HepG2 (cell line): ENCODE data around the gene SCO1. TPM values are rescaled to one million over a fixed set of nuclear protein-coding genes. Genes with fewer than 3 reads are reported as not detected.

Experiments
- ATAC-seq: fragments of 200-7000 bp; cut with Tn5 transposase; 3 replicates; pipeline ENCODE4 v1.9.1; 2020; ENCODE audit warnings: mild to moderate bottlenecking, moderate library complexity
- BruUV-seq: library from RNA; stranded (reverse); fragments of 400-500 nt; replicated peaks from 2 replicates; lab custom pipeline; 2021; lab: Mats Ljungman, UMichigan
- CTCF ChIA-PET: fragments of 300-600 bp; formaldehyde crosslinking; extraction: SDS; loops from one replicate; lab custom pipeline; 2021; ENCODE audit warnings: low total read pairs, inconsistent platforms, low intra/inter-chr PET ratio; lab: Yijun Ruan, JAX
- POLR2A ChIA-PET: fragments of 350-600 bp; sonication (Branson Sonifier 250); formaldehyde crosslinking; loops from one replicate; lab custom pipeline; 2020; ENCODE audit warnings: antibody characterized with exemption, inconsistent platforms; lab: Yijun Ruan, JAX
- DNase-seq: peaks from one replicate; pipeline ENCODE4 v3.0.0-alpha.2; 2015; ENCODE audit warnings: low spot score
- FAIRE-seq: peaks from 3 replicates; lab custom pipeline; 2011; peaks lifted over from hg19 to GRCh38; lab: Jason Lieb, UNC
- H2AFZ ChIP-seq: one replicate; pipeline ENCODE4 v1.6.1; 2011; ENCODE audit warnings: low read length, inconsistent platforms
- H3K27ac ChIP-seq: fragments of 300-600 bp; 3 replicates; pipeline ENCODE4 v1.8.0; 2011; ENCODE audit warnings: mixed run types, mild to moderate bottlenecking, mixed read lengths, low read length, inconsistent platforms; ENCODE audit not compliant: insufficient read depth; ENCODE audit errors: extremely low read length
- H3K27me3 ChIP-seq, 2 experiments: fragments of 200-600 bp in 1 of 2; 2 replicates in 1 of 2; 3 replicates in 1 of 2; pipeline versions ENCODE4 v1.6.0 to v1.8.0; 2011; ENCODE audit warnings: low read length in 2 of 2, mild to moderate bottlenecking in 2 of 2, moderate library complexity in 2 of 2, inconsistent platforms in 1 of 2; ENCODE audit not compliant: insufficient read depth in 2 of 2, control insufficient read depth in 1 of 2
- H3K36me3 ChIP-seq, 2 experiments: fragments of 200-600 bp in 1 of 2; replicated peaks in 1 of 2; 2 replicates in 1 of 2; 3 replicates in 1 of 2; pipeline versions ENCODE4 v1.5.1 to v1.8.0; 2011; ENCODE audit warnings: low read length in 2 of 2, inconsistent platforms in 1 of 2; ENCODE audit not compliant: insufficient read depth in 2 of 2, control insufficient read depth in 1 of 2
- H3K4me1 ChIP-seq: 2 replicates; pipeline ENCODE4 v1.5.1; 2012; ENCODE audit warnings: low read length, inconsistent platforms; ENCODE audit not compliant: insufficient read depth
- H3K4me2 ChIP-seq: 2 replicates; pipeline ENCODE4 v1.6.0; 2011; ENCODE audit warnings: low read depth, low read length, inconsistent platforms
- H3K4me3 ChIP-seq, 3 experiments: fragments of 200-600 bp in 1 of 3; sonication (generic), shearing (Covaris generic) in 1 of 3; replicated peaks in 1 of 3; 2 replicates each; pipeline ENCODE4 v1.5.1; 2011 to 2016; ENCODE audit warnings: low read length in 3 of 3, inconsistent platforms in 2 of 3, low read depth in 2 of 3, mild to moderate bottlenecking in 2 of 3, control low read depth in 1 of 3, mixed read lengths in 1 of 3; ENCODE audit not compliant: insufficient read depth in 1 of 3
- H3K79me2 ChIP-seq: one replicate; pipeline ENCODE4 v1.6.1; 2011; ENCODE audit warnings: low read length, inconsistent platforms; ENCODE audit not compliant: insufficient read depth
- H3K9ac ChIP-seq: 2 replicates; pipeline ENCODE4 v1.6.0; 2011; ENCODE audit warnings: mild to moderate bottlenecking, low read depth, low read length, inconsistent platforms; ENCODE audit not compliant: insufficient read depth
- H3K9me3 ChIP-seq: 2 replicates; pipeline ENCODE4 v1.5.1; 2012; ENCODE audit warnings: mild to moderate bottlenecking, low read length
- H4K20me1 ChIP-seq: 2 replicates; pipeline ENCODE4 v1.6.0; 2011; ENCODE audit warnings: inconsistent platforms, mild to moderate bottlenecking, low read length, moderate library complexity; ENCODE audit not compliant: insufficient read depth
- AFF4 ChIP-seq: sonication (generic); formaldehyde crosslinking; IDR thresholded peaks from 2 replicates; pipeline ENCODE4 v1.4.0; 2020; ENCODE audit warnings: missing genetic modification reagents
- AHR ChIP-seq: IDR thresholded peaks from 2 replicates; pipeline ENCODE4 v1.6.1; 2018; ENCODE audit warnings: missing genetic modification reagents, missing compliant biosample characterization
- ARID5B ChIP-seq: IDR thresholded peaks from 2 replicates; pipeline ENCODE4 v1.4.0; 2020; ENCODE audit warnings: mild to moderate bottlenecking, missing genetic modification reagents
- GPN1 ChIP-seq: sonication (generic); formaldehyde crosslinking; IDR thresholded peaks from 2 replicates; pipeline ENCODE4 v1.5.1; 2020; ENCODE audit warnings: missing genetic modification reagents, borderline replicate concordance
- MXD4 ChIP-seq: IDR thresholded peaks from 2 replicates; pipeline ENCODE4 v1.6.1; 2016; ENCODE audit warnings: mild to moderate bottlenecking, missing biosample characterization, missing genetic modification reagents
- PREB ChIP-seq: sonication (generic); formaldehyde crosslinking; IDR thresholded peaks from 2 replicates; pipeline ENCODE4 v1.4.0; 2020; ENCODE audit warnings: missing genetic modification reagents
- RBAK ChIP-seq: sonication (generic); formaldehyde crosslinking; IDR thresholded peaks from 2 replicates; pipeline ENCODE4 v1.5.1; 2020; ENCODE audit warnings: mild to moderate bottlenecking, missing genetic modification reagents
- YY1 ChIP-seq: IDR thresholded peaks from 2 replicates; pipeline ENCODE4 v1.6.1; 2011; ENCODE audit warnings: low read length, low read depth, moderate library complexity, mild to moderate bottlenecking; ENCODE audit not compliant: insufficient read depth, insufficient replicate concordance
- ZNF251 ChIP-seq: sonication (generic); formaldehyde crosslinking; IDR thresholded peaks from 2 replicates; pipeline ENCODE4 v1.9.0; 2021; ENCODE audit warnings: mild to moderate bottlenecking, missing genetic modification reagents
- ZNF430 ChIP-seq: sonication (generic); formaldehyde crosslinking; IDR thresholded peaks from 2 replicates; pipeline ENCODE4 v1.9.0; 2021; ENCODE audit warnings: mild to moderate bottlenecking, missing genetic modification reagents
- WGBS: methylation state at CpG from one replicate; pipeline ENCODE4 v1.1.6; 2017; ENCODE audit warnings: low lambda C conversion rate; 5-methylcytosine and 5-hydroxymethylcytosine counted together
- in situ Hi-C: cut with HindIII; loops from 2 replicates; pipeline ENCODE4 v1.10.0; 2017; ENCODE audit warnings: low pct_unique_long_range_greater_than_20kb; ENCODE audit not compliant: extremely low pct_ligation_motif_present
- intact Hi-C: fragments of 100-400 bp; cut with micrococcal nuclease; formaldehyde crosslinking; loops from one replicate; pipeline ENCODE4 v1.10.0; 2022; ENCODE audit not compliant: unreplicated experiment
- polyA plus RNA-seq, 8 experiments: library from polyadenylated mRNA; depleted of rRNA in 3 of 8; stranded (reverse) in 7 of 8; unstranded in 1 of 8; fragments of >200 nt; fragmentation: Illumina TruSeq in 4 of 8; extraction: Trizol in 4 of 8; gene quantifications; 2 replicates each; pipeline versions ENCODE4 v1.2.1 to v1.2.3, GENCODE V29; 2011 to 2016; ENCODE audit warnings: low read depth in 4 of 8, missing spikeins in 1 of 8, mixed read lengths in 1 of 8; ENCODE audit not compliant: insufficient read depth in 1 of 8
- total RNA-seq, 5 experiments: library from RNA; depleted of rRNA; stranded (reverse); fragments of >200 nt; fragmentation: Illumina TruSeq; extraction: Trizol; gene quantifications; 2 replicates each; pipeline ENCODE4 v1.2.3, GENCODE V29; 2016; ENCODE audit warnings: low read depth in 1 of 5

The SCO1 gene
- total and polyA plus RNA-seq, 2 of the 13 experiments (the other 11 are each of a cell fraction or from before 2014, with no cell fraction given): 11.4 to 50.3 TPM

- H3K4me2 ChIP-seq: no peak overlapping the region
- ChIA-PET CTCF (no interaction called here), POLR2A (no interaction called here)
- no TSS peak for BruUV-seq
- intact Hi-C loops: no loop called here
- H4K20me1 ChIP-seq: no peaks in the 10 kb centered on the region
- no peaks in the 10 kb centered on the region for H3K79me2 ChIP-seq
- H2AFZ ChIP-seq: no peak overlapping the region
- H3K27ac ChIP-seq: no peak overlapping the region
- FAIRE-seq (no peak), ATAC-seq (no peak), DNase-seq (no peak)
- TF ChIP-seq ARID5B (CRISPR knock-in tag) (no peak), YY1 (no peak), AHR (no peak)
- no peaks in the 10 kb centered on the region for H3K4me1 ChIP-seq
- peaks cover 0 to 2% of the 10 kb centered on the region in 2 experiments; a peak in 2 of 5 replicates for H3K36me3 ChIP-seq
- no peaks in the 10 kb centered on the region for H3K27me3 ChIP-seq
- no peak overlapping the region for H3K9ac ChIP-seq
- no peak overlapping the region for H3K4me3 ChIP-seq
- WGBS: 94% methylated on average over 3 of the region's 3 CpGs
- in situ Hi-C loops: loop anchor here (5.0 kb wide), 1 partner anchor 198 kb away; no protein-coding TSS in a partner anchor
- no peaks in the 10 kb centered on the region for H3K9me3 ChIP-seq
Measured at GRCh38 chr17:10648956-10649355, 48.4 kb downstream of the SCO1 start.

GRCh38 chr17:10648381-10648780 lies 49.0 kb downstream of the SCO1 start:
- POLR2A ChIA-PET: no interaction called here
- H3K36me3 ChIP-seq: peaks cover 0 to 2% of the 10 kb centered on the region in 2 experiments; a peak in 2 of 5 replicates
- BruUV-seq: no TSS peak
- H3K4me1 ChIP-seq: no peaks in the 10 kb centered on the region
- no peak overlapping the region for H3K9ac ChIP-seq
- no peak overlapping the region for H3K4me2 ChIP-seq
- H2AFZ ChIP-seq: no peak overlapping the region
- no peaks in the 10 kb centered on the region for H4K20me1 ChIP-seq
- CTCF ChIA-PET: no interaction called here
- 91% methylated on average over 5 of the region's 5 CpGs for WGBS
- no peaks in the 10 kb centered on the region for H3K27me3 ChIP-seq
- no peak overlapping the region for H3K27ac ChIP-seq
- no peak overlapping the region for H3K4me3 ChIP-seq
- ATAC-seq (no peak), DNase-seq (no peak), FAIRE-seq (no peak)
- H3K79me2 ChIP-seq: no peaks in the 10 kb centered on the region
- in situ Hi-C loops: loop anchor here (5.0 kb wide), 1 partner anchor 199 kb away; no protein-coding TSS in a partner anchor
- intact Hi-C loops: no loop called here
- no peaks in the 10 kb centered on the region for H3K9me3 ChIP-seq
- TF ChIP-seq ZNF251 (CRISPR knock-in tag) (no peak), MXD4 (CRISPR knock-in tag) (no peak), PREB (CRISPR knock-in tag) (no peak), ZNF430 (CRISPR knock-in tag) (no peak), RBAK (CRISPR knock-in tag) (no peak), GPN1 (CRISPR knock-in tag) (no peak), AFF4 (no peak)
